ENCODE results near the gene GKN1. TPM values are rescaled to one million over a fixed set of nuclear protein-coding genes. Genes with fewer than 3 reads are reported as not detected.

GKN1 gene
- total RNA-seq, 2 donors from 2014 or later: not detected

DNA sequence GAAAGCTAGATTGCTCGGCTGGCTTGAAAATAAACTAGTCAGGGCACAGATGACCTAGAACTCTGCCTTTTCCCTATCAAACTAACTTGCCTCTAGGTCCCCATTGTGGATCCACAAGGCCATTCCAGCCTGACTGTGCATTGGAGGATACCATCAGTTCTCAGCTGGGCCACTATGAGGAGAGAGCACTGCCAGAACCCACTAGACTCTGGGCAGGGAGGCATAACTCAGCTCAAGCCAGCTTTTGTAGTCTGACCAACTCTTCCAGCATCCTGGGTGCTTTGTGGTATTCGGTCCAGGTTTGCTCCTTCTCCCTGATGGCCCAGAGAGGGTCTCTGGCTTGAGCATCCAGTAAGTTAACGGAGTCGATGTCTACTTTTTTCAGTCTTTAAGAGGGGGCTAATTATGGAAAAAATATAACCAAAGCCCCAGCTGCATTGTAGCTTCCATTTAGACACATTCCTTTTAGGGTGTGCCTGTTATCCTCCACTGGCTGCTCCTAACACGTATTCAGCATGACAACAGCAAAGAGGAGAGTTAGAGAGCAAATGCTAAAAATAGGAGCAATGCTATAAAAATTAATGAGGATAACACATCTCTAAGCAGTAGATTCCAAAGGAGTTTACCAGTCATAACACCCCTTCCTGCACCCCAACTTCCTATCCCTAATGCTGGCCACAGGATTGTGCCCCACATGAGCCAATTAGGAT lies 36.9 kb upstream of the GKN1 start:
- intact Hi-C loops (cut with DNase I): no loop called here
- H3K4me3 ChIP-seq: no peak overlapping the region
- no peaks in the 10 kb centered on the region for H3K36me3 ChIP-seq
- WGBS: 87% methylated on average over 5 of the region's 5 CpGs
- no peaks in the 10 kb centered on the region for H3K27me3 ChIP-seq (replicated peaks; ENCODE audit: insufficient read depth)
- no peaks in the 10 kb centered on the region for H3K4me1 ChIP-seq (replicated peaks)
- no peak for DNase-seq (ENCODE audit: low spot score)
- TF ChIP-seq POLR2A (IDR thresholded peaks at IDR 0.05) (no peak), POLR2AphosphoS5 (IDR thresholded peaks at IDR 0.05) (no peak)
- TF ChIP-seq, protein P1, sequence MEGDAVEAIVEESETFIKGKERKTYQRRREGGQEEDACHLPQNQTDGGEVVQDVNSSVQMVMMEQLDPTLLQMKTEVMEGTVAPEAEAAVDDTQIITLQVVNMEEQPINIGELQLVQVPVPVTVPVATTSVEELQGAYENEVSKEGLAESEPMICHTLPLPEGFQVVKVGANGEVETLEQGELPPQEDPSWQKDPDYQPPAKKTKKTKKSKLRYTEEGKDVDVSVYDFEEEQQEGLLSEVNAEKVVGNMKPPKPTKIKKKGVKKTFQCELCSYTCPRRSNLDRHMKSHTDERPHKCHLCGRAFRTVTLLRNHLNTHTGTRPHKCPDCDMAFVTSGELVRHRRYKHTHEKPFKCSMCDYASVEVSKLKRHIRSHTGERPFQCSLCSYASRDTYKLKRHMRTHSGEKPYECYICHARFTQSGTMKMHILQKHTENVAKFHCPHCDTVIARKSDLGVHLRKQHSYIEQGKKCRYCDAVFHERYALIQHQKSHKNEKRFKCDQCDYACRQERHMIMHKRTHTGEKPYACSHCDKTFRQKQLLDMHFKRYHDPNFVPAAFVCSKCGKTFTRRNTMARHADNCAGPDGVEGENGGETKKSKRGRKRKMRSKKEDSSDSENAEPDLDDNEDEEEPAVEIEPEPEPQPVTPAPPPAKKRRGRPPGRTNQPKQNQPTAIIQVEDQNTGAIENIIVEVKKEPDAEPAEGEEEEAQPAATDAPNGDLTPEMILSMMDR (IDR thresholded peaks at IDR 0.05): no peak
- H3K9me3 ChIP-seq: no peaks in the 10 kb centered on the region
- H3K27ac ChIP-seq: no peak overlapping the region

DNA sequence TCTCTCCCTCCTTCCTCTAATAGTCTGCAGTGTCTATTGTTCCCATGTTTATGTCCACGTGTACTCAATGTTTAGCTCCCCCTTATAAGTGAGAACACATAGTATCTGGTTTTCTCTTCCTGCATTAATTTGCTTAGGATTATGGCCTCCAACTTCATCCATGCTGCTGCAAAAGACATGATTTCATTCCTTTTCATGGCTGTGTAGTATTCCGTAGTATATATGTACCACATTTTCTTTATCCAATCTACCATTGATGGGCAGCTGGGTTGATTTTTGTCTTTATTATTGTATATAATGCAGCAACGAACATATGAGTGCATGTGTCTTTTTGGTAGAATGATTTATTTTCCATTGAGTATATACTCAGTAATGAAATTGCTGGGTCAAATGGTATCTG lies 35.5 kb upstream of the GKN1 start:
- Histone ChIP-seq H3K9me3 (no peaks in the 10 kb centered on the region), H3K4me1 (replicated peaks) (no peaks in the 10 kb centered on the region), H3K27ac (no peak overlapping the region), H3K36me3 (no peaks in the 10 kb centered on the region), H3K4me3 (no peak overlapping the region), H3K27me3 (replicated peaks; ENCODE audit: insufficient read depth) (no peaks in the 10 kb centered on the region)
- intact Hi-C loops (cut with DNase I): no loop called here
- WGBS: 95% methylated on average over 3 of the region's 3 CpGs
- no peak for DNase-seq (ENCODE audit: low spot score)
- TF ChIP-seq POLR2A (IDR thresholded peaks at IDR 0.05) (no peak), POLR2AphosphoS5 (IDR thresholded peaks at IDR 0.05) (no peak)
- TF ChIP-seq, protein P1 (IDR thresholded peaks at IDR 0.05): no peak

DNA sequence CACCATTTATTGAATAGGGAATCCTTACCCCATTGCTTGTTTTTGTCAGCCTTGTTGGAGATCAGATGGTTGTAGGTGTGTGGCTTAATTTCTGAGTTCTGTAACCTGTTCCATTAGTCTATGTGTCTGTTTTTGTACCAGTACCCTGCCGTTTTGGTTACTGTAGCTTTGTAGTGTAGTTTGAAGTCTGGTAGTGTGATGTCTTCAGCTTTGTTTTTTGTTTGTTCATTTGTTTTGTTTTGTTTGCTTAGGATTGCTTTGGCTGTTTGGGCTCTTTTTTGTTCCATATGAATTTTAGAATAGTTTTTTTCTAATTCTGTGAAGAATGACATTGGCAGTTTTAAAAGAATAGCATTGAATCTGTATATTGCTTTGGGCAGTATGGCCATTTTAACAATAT lies 34.5 kb upstream of the GKN1 start:
- no peak overlapping the region for H3K4me3 ChIP-seq
- no peaks in the 10 kb centered on the region for H3K9me3 ChIP-seq
- H3K36me3 ChIP-seq: no peaks in the 10 kb centered on the region
- no peak overlapping the region for H3K27ac ChIP-seq
- TF ChIP-seq, protein P1 (IDR thresholded peaks at IDR 0.05): no peak
- TF ChIP-seq POLR2A (IDR thresholded peaks at IDR 0.05): no peak
- TF ChIP-seq POLR2AphosphoS5 (IDR thresholded peaks at IDR 0.05): no peak
- no peaks in the 10 kb centered on the region for H3K27me3 ChIP-seq (replicated peaks; ENCODE audit: insufficient read depth)
- no peak for DNase-seq (ENCODE audit: low spot score)
- WGBS: 93% methylated on average over 1 of the region's 1 CpG
- no peaks in the 10 kb centered on the region for H3K4me1 ChIP-seq (replicated peaks)
- intact Hi-C loops (cut with DNase I): loop anchor here (10.0 kb wide), 3 partner anchors 75 to 775 kb away; partner anchors contain the start of gene ANTXR1

DNA sequence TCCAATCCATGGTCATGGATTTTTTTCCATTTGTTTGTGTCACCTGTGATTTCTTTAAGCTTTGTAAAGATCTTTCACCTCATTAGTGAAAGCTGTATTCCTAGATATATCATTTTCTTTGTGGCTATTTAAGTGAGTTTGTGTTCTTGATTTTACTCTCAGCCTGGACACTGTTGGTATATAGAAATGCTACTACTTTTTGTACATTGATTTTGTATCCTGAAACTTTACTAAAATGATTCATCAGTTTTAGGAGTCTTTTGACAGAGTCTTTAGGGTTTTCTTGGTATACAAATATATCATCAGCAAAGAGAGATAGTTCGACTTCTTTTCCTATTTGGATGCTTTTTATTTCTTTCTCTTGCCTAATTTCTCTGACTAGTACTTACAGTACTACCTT lies 34.1 kb upstream of the GKN1 start:
- DNase-seq (ENCODE audit: low spot score): no peak
- Histone ChIP-seq H3K27ac (no peak overlapping the region), H3K36me3 (no peaks in the 10 kb centered on the region), H3K4me3 (no peak overlapping the region), H3K27me3 (replicated peaks; ENCODE audit: insufficient read depth) (no peaks in the 10 kb centered on the region), H3K9me3 (no peaks in the 10 kb centered on the region), H3K4me1 (replicated peaks) (no peaks in the 10 kb centered on the region)
- TF ChIP-seq, protein P1 (IDR thresholded peaks at IDR 0.05): no peak
- no peak for TF ChIP-seq POLR2A (IDR thresholded peaks at IDR 0.05)
- no peak for TF ChIP-seq POLR2AphosphoS5 (IDR thresholded peaks at IDR 0.05)
- intact Hi-C loops (cut with DNase I): loop anchor here (10.0 kb wide), 3 partner anchors 74 to 774 kb away; partner anchors contain the start of gene ANTXR1
- 93% methylated on average over 1 of the region's 1 CpG for WGBS

DNA sequence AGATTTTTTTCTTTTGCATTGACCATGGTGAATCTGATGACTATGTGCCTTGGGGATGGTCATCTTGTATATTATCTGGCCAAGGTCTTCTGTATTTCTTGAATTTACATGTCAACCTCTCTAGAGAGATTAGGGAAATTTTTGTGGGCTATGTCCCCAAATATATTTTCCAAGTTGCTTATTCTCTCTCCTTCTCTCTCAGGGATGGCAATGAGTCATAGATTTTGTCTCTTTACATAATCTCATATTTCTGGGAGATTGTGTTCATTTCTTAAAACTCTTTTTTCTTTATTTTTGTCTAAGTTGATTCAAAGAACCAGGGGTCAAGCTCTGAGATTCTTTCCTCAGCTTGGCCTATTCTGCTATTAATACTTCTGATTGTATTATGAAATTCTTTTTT lies 31.6 kb upstream of the GKN1 start:
- intact Hi-C loops (cut with DNase I): loop anchor here (10.0 kb wide), 3 partner anchors 72 to 772 kb away; partner anchors contain the start of gene ANTXR1
- no peaks in the 10 kb centered on the region for H3K27me3 ChIP-seq (replicated peaks; ENCODE audit: insufficient read depth)
- H3K4me3 ChIP-seq: no peak overlapping the region
- no peak for DNase-seq (ENCODE audit: low spot score)
- H3K4me1 ChIP-seq (replicated peaks): no peaks in the 10 kb centered on the region
- no peaks in the 10 kb centered on the region for H3K36me3 ChIP-seq
- no peaks in the 10 kb centered on the region for H3K9me3 ChIP-seq
- TF ChIP-seq, protein P1 (IDR thresholded peaks at IDR 0.05): no peak
- no peak overlapping the region for H3K27ac ChIP-seq
